Esophagus squamous epithelium (tissue), 4 donors: ENCODE measurements around the gene GCDH.

Experiments used
- CTCF ChIP-seq, 6 experiments: fragments of 450-650 bp in 4 of 6; fragments of 200-600 bp in 2 of 6; sonication (generic) in 2 of 6; IDR thresholded peaks; one replicate each; pipeline ENCODE4 v1.5.1; 2016 to 2019; ENCODE audit warnings: antibody characterized with exemption in 6 of 6, mild to moderate bottlenecking in 4 of 6, moderate library complexity in 4 of 6
- POLR2A ChIP-seq, 4 donors: fragments of 450-650 bp; IDR thresholded peaks; one replicate each; pipeline ENCODE4 v1.6.1; 2017; ENCODE audit warnings: antibody characterized with exemption in 4 of 4, mild to moderate bottlenecking in 4 of 4, moderate library complexity in 3 of 4

GRCh38 chr19:12864143-12864542 is 26.8 kb upstream of the GCDH start:
- TF ChIP-seq CTCF (IDR thresholded peaks at IDR 0.05) (no peak), POLR2A (IDR thresholded peaks at IDR 0.05) (no peak)
